HG03442 (cell line): ENCODE data around the gene TBX19.

ENCODE experiments used
- ATAC-seq: cut with Tn5 transposase; IDR thresholded peaks from one replicate; pipeline ENCODE4 v1.9.1; 2021; ENCODE audit warnings: mild to moderate bottlenecking, moderate library complexity; ENCODE audit not compliant: unreplicated experiment

The TBX19 gene

GRCh38 chr1:168317309-168317708 lies 36.6 kb downstream of the TBX19 start:
- no peak for ATAC-seq

- ATAC-seq: no peak
Measured at GRCh38 chr1:168319691-168320090, 39.0 kb downstream of the TBX19 start.

- no peak for ATAC-seq
Measured at GRCh38 chr1:168320149-168320548, 39.5 kb downstream of the TBX19 start.

- ATAC-seq: no peak
Measured at GRCh38 chr1:168320800-168321450, 40.2 kb downstream of the TBX19 start.

GRCh38 chr1:168321945-168322344 lies 41.3 kb downstream of the TBX19 start:
- ATAC-seq: peak; percentile 49

- no peak for ATAC-seq
Measured at GRCh38 chr1:168324745-168325425, 44.2 kb downstream of the TBX19 start.

- no peak for ATAC-seq
Measured at GRCh38 chr1:168328731-168329364, 48.2 kb downstream of the TBX19 start.

GRCh38 chr1:168330285-168330684 lies 49.6 kb downstream of the TBX19 start:
- no peak for ATAC-seq

GRCh38 chr1:168331569-168331968 lies 50.9 kb downstream of the TBX19 start:
- no peak for ATAC-seq

- ATAC-seq: no peak
Measured at GRCh38 chr1:168333562-168334276, 53.0 kb downstream of the TBX19 start.

- ATAC-seq: no peak
Measured at GRCh38 chr1:168335500-168335899, 54.8 kb downstream of the TBX19 start.

- no peak for ATAC-seq
Measured at GRCh38 chr1:168338589-168339503, 58.2 kb downstream of the TBX19 start.

- no peak for ATAC-seq
Measured at GRCh38 chr1:168340781-168341482, 60.3 kb downstream of the TBX19 start.

GRCh38 chr1:168341483-168341975 lies 60.9 kb downstream of the TBX19 start:
- ATAC-seq: no peak

GRCh38 chr1:168342572-168343280 lies 62.0 kb downstream of the TBX19 start:
- peak; percentile 87 for ATAC-seq

GRCh38 chr1:168343566-168343965 lies 62.9 kb downstream of the TBX19 start:
- no peak for ATAC-seq

GRCh38 chr1:168344517-168344916 lies 63.8 kb downstream of the TBX19 start:
- no peak for ATAC-seq

GRCh38 chr1:168345939-168346338 lies 65.3 kb downstream of the TBX19 start:
- ATAC-seq: no peak

- no peak for ATAC-seq
Measured at GRCh38 chr1:168347630-168348029, 67.0 kb downstream of the TBX19 start.
